GM18868 (cell line): ENCODE results near the gene GLRA2.

Source experiments
- ATAC-seq: cut with Tn5 transposase; IDR thresholded peaks from one replicate; pipeline ENCODE4 v1.9.1; 2021; ENCODE audit warnings: mild to moderate bottlenecking, moderate library complexity; ENCODE audit not compliant: unreplicated experiment

Gene GLRA2

DNA sequence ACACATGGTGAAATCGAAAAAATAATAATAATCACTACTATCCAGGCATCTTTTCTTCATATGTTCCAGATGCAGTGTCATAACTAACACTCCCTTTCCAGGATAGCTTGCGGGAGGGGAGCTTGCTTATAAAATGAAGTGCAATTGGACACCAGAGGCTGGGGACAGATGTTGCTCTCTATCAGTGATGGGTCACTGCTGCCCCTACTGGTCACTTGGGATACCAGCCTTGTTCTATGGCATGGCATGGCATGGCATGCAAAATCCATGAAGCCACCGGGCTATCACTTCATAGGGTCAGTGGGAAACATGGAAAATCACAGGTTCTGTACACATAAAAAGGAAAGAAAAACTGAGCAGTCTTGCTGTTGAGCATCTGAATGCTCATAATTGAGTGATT, 168.1 kb downstream of the GLRA2 start:
- no peak for ATAC-seq

DNA sequence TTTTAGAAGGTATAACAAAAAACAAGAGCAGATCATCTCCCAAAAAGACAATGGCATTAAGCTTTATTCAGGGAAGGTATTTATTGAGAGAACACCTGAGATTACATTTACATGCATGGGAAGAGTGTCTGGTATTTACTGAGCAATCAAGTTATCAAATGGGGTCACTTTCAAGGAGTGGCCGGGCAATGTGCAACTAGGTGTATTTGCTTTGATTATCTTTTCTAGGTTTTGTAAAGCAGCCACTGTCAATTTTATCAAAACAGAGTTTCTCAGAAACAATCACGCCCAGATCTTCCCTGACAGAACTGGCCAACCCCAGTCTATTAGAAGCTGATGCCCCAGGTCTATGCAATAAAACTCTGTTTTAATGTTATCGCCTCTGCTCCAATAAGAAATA, 169.5 kb downstream of the GLRA2 start:
- no peak for ATAC-seq

DNA sequence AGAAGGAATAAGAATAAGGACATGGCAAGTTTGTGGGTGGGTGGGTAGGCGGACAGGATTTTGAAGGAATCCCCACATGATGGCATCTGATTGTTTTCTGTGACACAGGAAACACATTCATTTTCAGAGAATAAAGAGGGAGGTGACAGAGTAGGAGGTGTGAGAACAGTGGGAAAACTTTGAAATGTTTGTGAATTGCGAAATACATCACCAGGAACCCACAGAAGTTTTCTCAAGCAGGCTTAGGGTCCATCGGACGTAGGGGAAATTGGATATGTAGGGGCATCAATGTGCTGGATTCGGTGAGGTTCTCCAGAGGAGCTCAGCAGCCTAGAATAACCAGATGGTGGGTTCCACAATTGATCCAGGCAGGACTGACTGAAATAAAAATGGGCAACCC, 171.6 kb downstream of the GLRA2 start:
- ATAC-seq, result no peak

DNA sequence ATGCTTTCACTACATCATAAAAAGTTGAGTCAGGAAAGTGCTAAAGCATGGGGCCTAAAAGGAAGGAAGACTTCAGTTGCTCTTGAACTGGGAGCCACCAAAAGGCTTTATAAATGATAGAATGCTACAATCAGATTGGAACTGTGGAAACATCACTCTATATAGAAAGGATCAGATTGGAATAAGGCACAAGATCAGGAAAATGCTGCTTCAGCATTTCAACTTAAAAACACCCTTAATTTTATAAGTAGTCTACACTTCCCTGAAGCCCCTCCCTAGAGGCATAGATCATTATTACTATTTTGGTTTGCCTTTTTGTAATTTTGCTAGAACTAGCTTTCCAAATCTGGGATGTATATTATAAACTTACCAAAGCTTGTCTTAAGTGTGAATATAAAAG, 172.8 kb downstream of the GLRA2 start:
- ATAC-seq, result no peak

DNA sequence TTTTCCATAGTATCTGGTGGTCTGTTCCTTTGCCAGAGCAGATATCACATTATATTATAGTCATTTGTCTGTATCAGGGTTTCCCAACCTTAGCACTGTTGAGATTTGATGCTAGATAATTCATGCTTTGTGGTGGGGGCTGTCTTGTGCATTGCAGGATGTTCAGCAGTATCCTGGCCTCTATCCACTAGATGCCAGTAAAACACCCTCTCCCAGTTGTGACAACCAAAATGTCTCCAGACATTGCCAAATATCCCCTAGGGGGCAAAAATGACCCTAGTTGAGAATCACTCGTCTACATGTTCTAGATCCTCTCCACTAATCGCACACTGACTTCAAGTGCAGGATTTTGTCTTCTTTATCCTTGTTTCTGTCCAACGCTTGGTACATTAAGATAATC, 182.8 kb downstream of the GLRA2 start:
- ATAC-seq, result no peak

DNA sequence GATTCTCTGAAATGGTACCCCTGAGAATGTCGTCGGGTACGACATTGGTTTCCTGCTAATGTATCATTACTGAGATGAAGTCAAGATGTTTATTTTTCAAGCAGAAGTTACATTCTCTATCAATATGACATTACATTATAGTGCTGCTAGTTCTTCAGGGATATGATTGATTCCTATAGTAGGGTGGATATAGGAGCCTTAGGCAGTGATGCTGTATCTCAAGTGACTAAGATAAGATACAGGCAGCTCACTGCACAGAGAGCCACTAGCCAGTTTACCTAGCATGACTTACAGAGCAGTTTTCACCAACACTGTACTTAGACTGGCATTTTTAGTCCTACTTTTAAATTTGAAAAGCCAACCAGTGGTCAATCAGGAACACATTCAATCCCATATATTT, 188.6 kb downstream of the GLRA2 start:
- ATAC-seq, result no peak

DNA sequence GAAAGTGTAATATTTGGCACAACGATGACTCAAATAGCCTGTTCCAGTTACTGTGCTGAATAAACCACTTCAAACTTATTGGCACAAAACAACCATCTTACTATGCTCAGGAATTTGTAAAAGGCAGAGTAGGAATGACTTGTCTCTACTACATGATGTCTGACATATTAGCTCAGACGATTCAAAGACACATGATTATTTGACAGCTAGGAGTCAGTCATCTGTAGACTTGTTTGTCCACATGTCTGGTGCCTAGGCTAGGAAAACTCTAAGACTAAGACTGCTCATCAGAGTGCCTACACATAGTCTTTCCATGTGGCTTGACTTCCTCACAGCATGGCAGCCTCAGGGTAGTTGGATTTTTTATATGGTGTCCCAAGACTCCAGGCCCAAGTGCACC, 189.1 kb downstream of the GLRA2 start:
- no peak for ATAC-seq

DNA sequence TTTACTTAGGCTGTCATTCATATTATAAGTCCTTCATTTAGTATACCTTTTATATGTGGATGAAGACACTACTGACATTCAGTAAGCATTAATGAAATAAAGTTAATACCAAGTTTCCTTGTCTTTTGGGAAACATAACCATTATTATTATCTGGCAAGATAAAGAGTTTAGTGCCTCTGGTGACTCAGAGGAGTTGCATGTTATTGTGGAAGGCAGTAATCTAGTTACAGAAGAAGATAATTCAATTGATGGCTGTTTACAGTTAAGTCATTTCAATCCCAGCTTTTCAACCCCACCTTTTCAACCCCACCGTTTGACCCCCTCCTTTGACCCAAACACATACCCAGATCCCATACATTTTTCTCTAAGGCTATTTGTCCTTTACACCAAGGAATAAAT, 199.7 kb downstream of the GLRA2 start:
- ATAC-seq, result no peak

DNA sequence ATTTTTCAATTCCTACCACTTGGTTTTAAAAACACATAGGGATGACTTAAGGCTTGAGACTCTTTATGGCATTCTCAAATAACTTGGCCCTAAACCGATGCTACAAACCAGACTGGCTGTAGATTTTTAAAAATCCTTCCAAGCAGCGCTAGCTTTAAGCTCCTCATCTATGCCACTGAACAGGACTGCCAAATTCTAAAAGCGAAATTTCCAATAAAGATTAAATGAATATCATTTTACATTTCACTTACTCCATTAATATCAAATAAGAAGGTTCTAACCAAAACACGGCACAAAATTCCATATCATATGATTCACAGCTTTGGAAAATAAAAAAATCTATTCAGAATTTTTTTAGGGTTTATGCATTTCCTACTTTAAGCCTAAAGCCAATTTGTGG, 209.3 kb downstream of the GLRA2 start:
- ATAC-seq, result no peak

DNA sequence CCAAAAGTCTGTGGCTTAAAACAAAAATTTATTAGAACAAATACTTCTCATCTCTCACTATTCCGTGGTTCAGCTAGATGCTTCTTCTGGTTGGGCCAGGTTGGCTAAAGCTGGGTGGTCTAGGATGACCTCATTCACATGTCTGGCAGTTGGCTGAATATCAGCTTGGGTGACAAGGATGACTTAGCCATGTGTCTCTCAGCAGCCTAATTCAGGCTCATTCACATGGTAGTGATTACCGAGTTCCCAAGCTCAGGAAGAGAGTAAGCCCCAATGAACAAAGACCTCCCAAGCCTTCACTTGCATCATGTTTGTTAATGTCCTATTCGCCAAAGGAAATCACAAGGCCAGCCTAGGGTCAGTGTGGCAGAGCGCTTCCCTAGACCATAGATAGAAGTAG, 224.1 kb downstream of the GLRA2 start:
- ATAC-seq, result no peak

DNA sequence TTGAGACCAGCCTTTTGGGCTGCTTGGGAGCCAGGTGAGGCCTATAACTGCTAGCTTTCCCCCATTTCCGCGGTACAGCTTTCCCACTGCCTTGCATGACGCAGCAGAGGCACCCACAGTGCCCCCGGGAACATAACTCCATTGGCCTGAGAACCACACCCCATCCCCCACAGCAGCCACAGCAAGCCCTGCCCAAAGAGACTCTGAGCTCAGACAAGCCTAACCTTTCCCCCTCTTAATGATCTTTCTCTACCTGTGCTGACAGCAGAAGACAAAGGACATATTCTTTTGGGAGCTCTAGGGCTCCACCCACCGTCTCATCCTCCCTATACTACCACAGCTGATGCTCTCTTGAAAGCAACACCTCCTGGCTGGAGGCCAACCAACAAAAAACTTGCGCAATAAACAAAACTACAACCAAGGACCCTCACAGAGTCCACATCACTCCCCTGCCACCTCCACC, 228.7 kb downstream of the GLRA2 start:
- no peak for ATAC-seq

DNA sequence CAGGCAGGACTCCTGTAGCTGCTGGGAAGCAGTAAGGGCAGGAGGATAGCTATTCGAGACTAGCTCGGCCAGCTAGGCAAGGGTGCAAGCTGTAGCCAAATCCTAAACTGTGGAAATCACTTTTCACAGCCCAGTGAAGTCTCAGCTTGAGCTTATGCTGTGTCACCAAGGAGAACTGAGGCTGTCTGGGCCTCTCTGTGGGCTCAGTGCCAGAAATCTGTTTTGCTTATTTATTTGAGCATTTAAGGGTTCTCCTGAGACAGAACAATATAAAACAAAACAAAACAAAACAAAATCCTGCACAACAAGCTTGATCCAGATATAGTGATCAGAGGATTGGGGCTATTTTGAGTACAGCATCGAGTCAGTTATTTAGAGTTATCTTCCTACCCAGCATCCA, 246.1 kb downstream of the GLRA2 start:
- no peak for ATAC-seq

DNA sequence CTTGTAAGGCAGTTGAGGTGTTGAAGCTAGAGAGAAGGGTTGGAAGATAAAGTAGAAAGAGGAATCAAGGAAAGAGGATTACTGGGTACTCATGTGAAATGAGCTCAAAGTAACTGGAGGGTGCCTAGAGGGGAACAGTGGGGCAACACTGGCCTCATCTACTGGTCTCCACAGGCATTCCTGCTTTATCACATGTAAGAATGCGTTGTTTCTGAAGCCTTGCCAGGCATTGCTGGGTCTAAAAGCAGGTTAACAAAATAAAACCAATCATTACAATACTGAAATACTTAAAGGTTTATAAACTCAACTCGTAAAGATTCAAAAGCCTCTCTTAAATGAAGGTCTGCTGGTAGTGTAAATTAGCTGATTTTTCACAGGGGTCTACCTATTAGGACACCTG, 247.6 kb downstream of the GLRA2 start:
- ATAC-seq, result no peak

DNA sequence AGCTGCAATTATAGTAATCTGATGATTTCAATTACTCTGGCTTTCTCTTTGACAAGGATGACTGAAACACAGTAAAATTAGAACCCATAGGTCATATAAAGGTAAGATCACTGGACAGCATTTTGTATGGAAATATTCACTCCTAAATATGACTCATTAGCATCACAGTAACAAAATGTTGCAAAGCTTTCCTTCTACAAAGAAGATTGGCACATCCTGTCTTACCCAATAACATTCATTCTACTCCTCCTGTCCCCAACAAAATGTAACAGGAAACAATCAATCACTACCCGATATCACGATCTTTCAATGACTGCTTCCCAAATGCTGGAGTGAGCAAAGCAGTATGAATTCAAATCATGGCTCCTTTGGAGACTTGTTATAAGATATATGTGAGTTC, 248.2 kb downstream of the GLRA2 start:
- no peak for ATAC-seq

DNA sequence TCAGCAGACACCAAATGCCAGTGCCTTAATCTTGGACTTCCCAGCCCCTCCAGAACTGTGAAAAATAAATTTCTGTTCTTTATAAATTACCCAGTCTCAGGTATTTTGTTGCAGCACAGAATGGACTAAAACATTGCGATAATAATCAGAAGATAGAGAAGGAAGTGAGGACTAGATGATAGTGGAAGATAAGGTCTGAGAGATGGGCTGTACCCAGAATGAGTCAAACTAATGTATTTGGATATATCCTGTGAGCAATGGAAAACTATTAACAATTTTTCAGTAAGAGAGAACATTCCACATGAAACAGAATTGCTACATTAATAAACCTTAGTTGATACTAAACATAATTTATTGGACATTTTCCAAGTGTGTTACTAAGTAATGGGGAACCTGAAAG, 250.2 kb downstream of the GLRA2 start:
- ATAC-seq, result no peak
